ENCODE results near the gene KRTAP9-1.

KRTAP9-1 gene

GRCh38 chr17:41223821-41224220 lies 34.1 kb downstream of the KRTAP9-1 start:
- Histone ChIP-seq H3K4me1 (ENCODE audit: control insufficient read depth, insufficient read depth, low read length) (no peaks in the 10 kb centered on the region), H3K9me3 (ENCODE audit: control insufficient read depth, insufficient read depth, low read depth, low read length) (no peaks in the 10 kb centered on the region), H3K27ac (ENCODE audit: extremely low read depth, low read depth, low read length) (no peak overlapping the region), H3K36me3 (ENCODE audit: control insufficient read depth in 2 of 2, insufficient read depth in 1 of 2, low read length in 2 of 2) (no peaks in the 10 kb centered on the region), H3K4me3 (ENCODE audit: low read depth, low read length) (no peak overlapping the region)
- ChIA-PET CTCF (no interaction called here), POLR2A (no interaction called here)
- no peak for TF ChIP-seq ZNF610 (tag by site-specific recombination; IDR thresholded peaks at IDR 0.05; ENCODE audit: borderline replicate concordance)
- no peak for TF ChIP-seq MEIS1 (CRISPR knock-in tag; IDR thresholded peaks at IDR 0.05; ENCODE audit: borderline replicate concordance)
- TF ChIP-seq ZNF645 (tag by site-specific recombination; IDR thresholded peaks at IDR 0.05), result no peak
- TF ChIP-seq ZNF148 (tag by site-specific recombination; IDR thresholded peaks at IDR 0.05; ENCODE audit: borderline replicate concordance), result no peak
- no peak for TF ChIP-seq ZSCAN23 (tag by site-specific recombination; IDR thresholded peaks at IDR 0.05)
- no peak for TF ChIP-seq ZNF138 (tag by site-specific recombination; IDR thresholded peaks at IDR 0.05; ENCODE audit: borderline replicate concordance)
- TF ChIP-seq ZNF580 (tag by site-specific recombination; IDR thresholded peaks at IDR 0.05), result no peak
- no peak for TF ChIP-seq ZNF558 (tag by site-specific recombination; IDR thresholded peaks at IDR 0.05)
- no peak for TF ChIP-seq CTCF (tag by site-specific recombination; IDR thresholded peaks at IDR 0.05)
- TF ChIP-seq ZNF530 (tag by site-specific recombination; IDR thresholded peaks at IDR 0.05; ENCODE audit: low read depth), result no peak
- TF ChIP-seq ZNF423 (tag by site-specific recombination; IDR thresholded peaks at IDR 0.05), result no peak
- TF ChIP-seq ZNF239 (tag by site-specific recombination; IDR thresholded peaks at IDR 0.05), result no peak
- TF ChIP-seq ZNF792 (tag by site-specific recombination; IDR thresholded peaks at IDR 0.05), result no peak
- no peak for TF ChIP-seq ZFP37 (tag by site-specific recombination; IDR thresholded peaks at IDR 0.05)
- TF ChIP-seq GFI1B (tag by site-specific recombination; IDR thresholded peaks at IDR 0.05), result no peak
- TF ChIP-seq ZBTB44 (tag by site-specific recombination; IDR thresholded peaks at IDR 0.05), result no peak

GRCh38 chr17:41226051-41226450 lies 36.4 kb downstream of the KRTAP9-1 start:
- H3K4me1 ChIP-seq (ENCODE audit: control insufficient read depth, insufficient read depth, low read length), result no peaks in the 10 kb centered on the region
- no peaks in the 10 kb centered on the region for H3K36me3 ChIP-seq (ENCODE audit: control insufficient read depth in 2 of 2, insufficient read depth in 1 of 2, low read length in 2 of 2)
- no peaks in the 10 kb centered on the region for H3K9me3 ChIP-seq (ENCODE audit: control insufficient read depth, insufficient read depth, low read depth, low read length)
- POLR2A ChIA-PET, result no interaction called here
- CTCF ChIA-PET, result interaction anchor here (0.7 kb wide), 1 partner anchor 444 kb away, joined by 3 read pairs; no protein-coding TSS in a partner anchor
- H3K4me3 ChIP-seq (ENCODE audit: low read depth, low read length), result no peak overlapping the region
- TF ChIP-seq GLIS1 (tag by site-specific recombination; IDR thresholded peaks at IDR 0.05) (no peak), ZSCAN30 (tag by site-specific recombination; IDR thresholded peaks at IDR 0.05) (no peak), ZNF19 (tag by site-specific recombination; IDR thresholded peaks at IDR 0.05; ENCODE audit: low read depth) (no peak), ZNF26 (tag by site-specific recombination; IDR thresholded peaks at IDR 0.05) (no peak), ATF2 (tag by site-specific recombination; IDR thresholded peaks at IDR 0.05; ENCODE audit: low read depth) (no peak), ZNF701 (tag by site-specific recombination; IDR thresholded peaks at IDR 0.05) (no peak)
- no peak overlapping the region for H3K27ac ChIP-seq (ENCODE audit: extremely low read depth, low read depth, low read length)

Data from HEK293 (cell line).